Ovary (tissue), 9 donors: Measurements from ENCODE around the gene EYA4. TPM values are rescaled to one million over a fixed set of nuclear protein-coding genes. Genes with fewer than 3 reads are reported as not detected.

Experiments used
- DNase-seq, 5 donors: peaks; one replicate each; pipeline ENCODE4 v3.0.0-alpha.2; 2019 to 2020
- H3K27ac ChIP-seq, 2 donors: fragments of 200-600 bp; one replicate each; pipeline versions ENCODE4 v1.5.1 to v1.8.0; 2019 to 2022
- H3K27me3 ChIP-seq: fragments of 200-600 bp; one replicate; pipeline ENCODE4 v1.8.0; 2022
- H3K36me3 ChIP-seq: fragments of 200-600 bp; sonication (generic); one replicate; pipeline ENCODE4 v1.5.1; 2019
- H3K4me1 ChIP-seq: one replicate; pipeline ENCODE4 v1.8.1; 2013; ENCODE audit warnings: mild to moderate bottlenecking, moderate library complexity; ENCODE audit not compliant: insufficient read depth
- H3K4me3 ChIP-seq: fragments of 200-600 bp; sonication (generic); one replicate; pipeline ENCODE4 v1.5.1; 2017
- H3K9me3 ChIP-seq, 2 donors: fragments of 200-600 bp in 1 of 2; sonication (generic) in 1 of 2; one replicate each; pipeline versions ENCODE4 v1.5.1 to v1.8.1; 2013 to 2019; ENCODE audit warnings: mild to moderate bottlenecking in 1 of 2, moderate library complexity in 1 of 2
- EP300 ChIP-seq: sonication (generic); formaldehyde crosslinking; IDR thresholded peaks from one replicate; pipeline ENCODE4 v1.6.1; 2017; ENCODE audit warnings: antibody characterized with exemption
- POLR2A ChIP-seq: fragments of 450-650 bp; IDR thresholded peaks from one replicate; pipeline ENCODE4 v1.6.1; 2017; ENCODE audit warnings: antibody characterized with exemption, mild to moderate bottlenecking, moderate library complexity
- WGBS, 3 donors: extraction: QIAGEN DNeasy Blood & Tissue Kit in 1 of 3; methylation state at CpG; one replicate each; pipeline versions ENCODE4 v1.1.5 to v1.1.7; 2013 to 2017; 5-methylcytosine and 5-hydroxymethylcytosine counted together
- intact Hi-C, 4 donors: fragments of 100-400 bp; cut with DNase I; formaldehyde crosslinking; loops; one replicate each; pipeline versions ENCODE4 v1.11.0 to v1.15.1; 2022 to 2023
- polyA plus RNA-seq, 2 donors: library from polyadenylated mRNA; stranded (reverse); fragments of 200-250 nt in 1 of 2; fragments of 350-450 nt in 1 of 2; fragmentation: Illumina TruSeq in 1 of 2; extraction: RNeasy Lipid Tissue Mini Kit (QIAGEN cat#74804) in 1 of 2; gene quantifications; one replicate each; pipeline ENCODE4 v1.2.3, GENCODE V29; 2013 to 2014
- total RNA-seq, 7 donors: library from RNA; depleted of rRNA in 2 of 7; stranded (reverse); fragments of >200 nt in 2 of 7; fragmentation: NEBNext Ultra II Directional in 3 of 7; extraction: Animal tissue kit (Norgen Biotek cat#: 25700) in 3 of 7; gene quantifications; one replicate each; pipeline versions ENCODE4 v1.1.0 to v1.2.4, GENCODE V29; 2016 to 2023
- TF ChIP-seq, protein P1 (sequence below), 3 donors: fragments of 450-650 bp in 2 of 3; fragments of 200-600 bp in 1 of 3; IDR thresholded peaks; one replicate each; pipeline versions ENCODE4 v1.5.1 to v1.8.0; 2016 to 2022; ENCODE audit warnings: antibody characterized with exemption in 3 of 3, mild to moderate bottlenecking in 1 of 3
- donor health status: DM: no; HTN: no; CAD: no; lungs with moderate emphysema.
- donor health status: DM: no; HTN: no; CAD: no.
- donor health status: Bipolar disorder and iron deficiency.
- donor health status: DM: yes; HTN: yes; CAD: no.
- donor health status: DM: no; HTN: no; CAD: no.
- donor health status: DM: yes; HTN: yes; CAD: no.

The EYA4 gene
- total and polyA plus RNA-seq, 9 donors: 0.08 to 17.8 (median 2.0) TPM

DNA sequence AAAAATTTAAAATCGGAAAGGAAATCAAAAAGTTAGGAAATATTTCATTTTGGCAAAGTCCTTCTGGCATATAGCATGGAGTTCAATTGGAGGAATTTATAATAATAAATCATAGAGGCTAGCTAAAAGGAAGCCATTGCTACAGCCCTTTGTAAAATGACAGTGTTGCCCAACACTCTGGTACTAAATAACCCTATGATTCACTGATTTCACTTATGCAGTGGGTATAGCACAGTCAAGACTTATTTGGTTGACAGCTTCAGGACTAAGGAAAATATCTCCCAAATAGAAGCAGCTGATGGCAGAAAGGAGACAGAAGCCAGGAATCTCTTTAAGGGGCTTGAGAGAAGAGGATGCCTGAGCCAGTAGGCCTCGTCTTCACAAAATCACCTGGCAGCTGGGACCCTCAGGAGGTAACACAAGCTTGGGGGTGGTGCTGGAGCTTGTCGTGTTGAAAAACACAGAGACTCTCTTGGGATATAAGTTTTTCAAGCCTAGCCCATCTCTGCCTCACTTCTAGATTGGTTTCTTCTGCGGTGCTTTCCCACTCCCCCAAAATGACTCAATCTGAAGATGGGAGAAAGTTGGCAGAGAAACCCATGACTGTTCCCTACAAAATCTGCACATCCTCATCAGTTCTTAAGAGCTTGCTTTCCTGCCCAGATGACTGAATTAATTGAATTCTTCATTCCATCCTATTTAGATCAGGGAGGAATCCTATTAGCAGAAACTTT lies 38.4 kb upstream of the EYA4 start:
- no peak overlapping the region for H3K4me3 ChIP-seq
- no peaks in the 10 kb centered on the region for H3K27me3 ChIP-seq
- intact Hi-C loops: no loop called here
- 60 to 73% (median 69%) methylated on average over 4 of the region's 4 CpGs for WGBS, 3 donors
- H3K36me3 ChIP-seq: no peaks in the 10 kb centered on the region
- H3K4me1 ChIP-seq: no peaks in the 10 kb centered on the region
- no peak for DNase-seq
- H3K27ac ChIP-seq: no peak overlapping the region
- H3K9me3 ChIP-seq: no peaks in the 10 kb centered on the region
- TF ChIP-seq POLR2A (no peak), EP300 (no peak)
- TF ChIP-seq, protein P1, sequence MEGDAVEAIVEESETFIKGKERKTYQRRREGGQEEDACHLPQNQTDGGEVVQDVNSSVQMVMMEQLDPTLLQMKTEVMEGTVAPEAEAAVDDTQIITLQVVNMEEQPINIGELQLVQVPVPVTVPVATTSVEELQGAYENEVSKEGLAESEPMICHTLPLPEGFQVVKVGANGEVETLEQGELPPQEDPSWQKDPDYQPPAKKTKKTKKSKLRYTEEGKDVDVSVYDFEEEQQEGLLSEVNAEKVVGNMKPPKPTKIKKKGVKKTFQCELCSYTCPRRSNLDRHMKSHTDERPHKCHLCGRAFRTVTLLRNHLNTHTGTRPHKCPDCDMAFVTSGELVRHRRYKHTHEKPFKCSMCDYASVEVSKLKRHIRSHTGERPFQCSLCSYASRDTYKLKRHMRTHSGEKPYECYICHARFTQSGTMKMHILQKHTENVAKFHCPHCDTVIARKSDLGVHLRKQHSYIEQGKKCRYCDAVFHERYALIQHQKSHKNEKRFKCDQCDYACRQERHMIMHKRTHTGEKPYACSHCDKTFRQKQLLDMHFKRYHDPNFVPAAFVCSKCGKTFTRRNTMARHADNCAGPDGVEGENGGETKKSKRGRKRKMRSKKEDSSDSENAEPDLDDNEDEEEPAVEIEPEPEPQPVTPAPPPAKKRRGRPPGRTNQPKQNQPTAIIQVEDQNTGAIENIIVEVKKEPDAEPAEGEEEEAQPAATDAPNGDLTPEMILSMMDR (IDR thresholded peaks at IDR 0.05): no peak

DNA sequence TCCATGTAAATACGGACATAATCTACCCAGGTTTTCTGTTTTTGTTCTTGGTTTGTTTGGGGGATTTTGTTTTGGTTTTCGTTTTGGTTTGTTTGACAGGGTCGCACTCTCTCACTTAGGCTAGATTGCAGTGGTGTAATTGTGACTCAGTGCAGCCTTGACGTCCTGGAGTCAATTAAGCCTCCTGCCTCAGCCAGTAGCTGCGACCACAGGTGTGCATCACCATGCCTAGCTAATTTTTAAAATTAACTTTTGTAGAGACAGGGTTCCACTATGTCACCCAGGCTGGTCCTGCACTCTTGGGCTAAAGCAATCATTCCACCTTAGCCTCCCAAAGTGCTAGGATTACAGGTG lies 37.8 kb upstream of the EYA4 start:
- intact Hi-C loops: no loop called here
- Histone ChIP-seq H3K4me1 (no peaks in the 10 kb centered on the region), H3K4me3 (no peak overlapping the region), H3K36me3 (no peaks in the 10 kb centered on the region), H3K9me3 (no peaks in the 10 kb centered on the region), H3K27ac (no peak overlapping the region), H3K27me3 (no peaks in the 10 kb centered on the region)
- DNase-seq: no peak
- WGBS, 3 donors: 68 to 75% (median 68%) methylated on average over 5 of the region's 5 CpGs
- TF ChIP-seq POLR2A: no peak
- TF ChIP-seq EP300: no peak
- TF ChIP-seq, protein P1 (IDR thresholded peaks at IDR 0.05): no peak

DNA sequence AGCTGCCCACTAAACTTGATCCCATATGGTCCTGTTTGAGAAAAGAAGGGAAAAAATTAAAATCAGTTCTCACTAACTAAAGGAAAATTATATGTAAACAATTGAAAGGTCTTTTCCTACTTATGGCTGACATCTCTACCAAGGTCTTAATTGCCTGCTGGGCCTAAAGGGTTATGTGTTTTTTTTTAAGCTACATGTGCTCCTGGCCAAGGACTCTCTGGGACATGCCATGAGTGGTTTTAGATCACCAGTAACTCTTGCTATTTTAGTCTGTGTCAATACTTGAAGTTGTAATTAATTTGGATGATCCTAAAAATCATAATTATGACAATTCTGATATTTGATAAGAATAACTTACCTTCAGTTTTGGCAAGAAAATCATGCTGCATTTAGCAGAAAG lies 35.9 kb upstream of the EYA4 start:
- intact Hi-C loops: no loop called here
- Histone ChIP-seq H3K27ac (no peak overlapping the region), H3K4me3 (no peak overlapping the region)

DNA sequence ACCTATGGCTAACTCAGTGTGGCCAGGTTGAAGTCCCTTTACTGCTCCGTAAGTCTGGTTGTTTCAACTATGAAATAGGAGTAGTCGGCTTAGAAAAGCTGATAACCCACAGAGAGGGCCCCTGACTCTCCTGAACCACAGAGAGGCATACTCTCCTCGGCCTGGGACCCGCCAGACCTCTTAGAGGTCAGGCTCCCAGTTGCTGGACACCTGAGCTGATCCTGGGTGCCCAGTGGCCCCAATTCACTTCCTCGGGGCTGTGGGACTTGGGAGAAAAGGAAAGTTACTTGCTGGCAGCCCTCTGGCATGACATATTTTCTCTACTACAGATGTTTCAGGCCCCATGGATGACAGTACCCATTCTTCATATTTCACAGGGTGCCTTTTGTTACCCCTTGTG lies 34.2 kb upstream of the EYA4 start:
- TF ChIP-seq, protein P1 (IDR thresholded peaks at IDR 0.05): no peak
- TF ChIP-seq POLR2A: no peak
- no peak for TF ChIP-seq EP300
- H3K27ac ChIP-seq: no peak overlapping the region
- WGBS, 3 donors: 75 to 87% (median 77%) methylated on average over 5 of the region's 5 CpGs
- H3K27me3 ChIP-seq: no peaks in the 10 kb centered on the region
- no peak overlapping the region for H3K4me3 ChIP-seq
- no peaks in the 10 kb centered on the region for H3K4me1 ChIP-seq
- intact Hi-C loops: no loop called here
- no peaks in the 10 kb centered on the region for H3K9me3 ChIP-seq
- no peaks in the 10 kb centered on the region for H3K36me3 ChIP-seq
- no peak for DNase-seq

More for the DNA sequence above, 35.9 kb upstream of the EYA4 start:
- Histone ChIP-seq H3K4me1 (no peaks in the 10 kb centered on the region), H3K9me3 (no peaks in the 10 kb centered on the region), H3K36me3 (no peaks in the 10 kb centered on the region), H3K27me3 (no peaks in the 10 kb centered on the region)
- DNase-seq: no peak
- TF ChIP-seq, protein P1 (IDR thresholded peaks at IDR 0.05): no peak
- TF ChIP-seq POLR2A (no peak), EP300 (no peak)
